ENCODE measurements around the gene ERFL.
A peak's percentile ranks its signal among the peaks of the same experiment; 100 is the strongest.
"Not testable (repeated sequence)": the region's sequence is repeated elsewhere in the genome, so short reads cannot be mapped to it uniquely, and the experiment has no call there.

The ERFL gene

GRCh38 chr19:41879670-41880328 is 48.5 kb downstream of the ERFL start:
- no peak for DNase-seq (ENCODE audit: low read depth in 3 of 3, low spot score in 1 of 3)

- DNase-seq (ENCODE audit: low read depth in 3 of 3, low spot score in 1 of 3), result no peak
Observed at GRCh38 chr19:41879080-41879479, 49.2 kb downstream of the ERFL start.

GRCh38 chr19:41877916-41878905 is 50.0 kb downstream of the ERFL start:
- DNase-seq (ENCODE audit: low read depth in 3 of 3, low spot score in 1 of 3), result no peak

GRCh38 chr19:41876847-41877832 is 51.1 kb downstream of the ERFL start, which contains the start of gene CD79A:
CD79A (plus strand) TSS chr19:41877279; CDS start chr19:41877305, 26 bp downstream.
- DNase-seq (ENCODE audit: low read depth in 3 of 3, low spot score in 1 of 3), result no peak

GRCh38 chr19:41875973-41876372 is 52.3 kb downstream of the ERFL start:
- DNase-seq (ENCODE audit: low read depth in 3 of 3, low spot score in 1 of 3), result not testable (repeated sequence)

GRCh38 chr19:41872775-41873647 is 55.2 kb downstream of the ERFL start:
- peak in 1 of 3 donors; percentile 57 for DNase-seq (ENCODE audit: low read depth in 3 of 3, low spot score in 1 of 3)

- no peak for DNase-seq (ENCODE audit: low read depth in 3 of 3, low spot score in 1 of 3)
Observed at GRCh38 chr19:41872384-41872774, 55.9 kb downstream of the ERFL start.

- peak in 1 of 3 donors; percentile 34 for DNase-seq (ENCODE audit: low read depth in 3 of 3, low spot score in 1 of 3)
Observed at GRCh38 chr19:41871573-41872383, 56.5 kb downstream of the ERFL start.

GRCh38 chr19:41870401-41870873 is 57.8 kb downstream of the ERFL start:
- DNase-seq (ENCODE audit: low read depth in 3 of 3, low spot score in 1 of 3), result no peak

GRCh38 chr19:41869374-41869955 is 58.8 kb downstream of the ERFL start:
- DNase-seq (ENCODE audit: low read depth in 3 of 3, low spot score in 1 of 3), result no peak

GRCh38 chr19:41868989-41869300 is 59.3 kb downstream of the ERFL start:
- DNase-seq (ENCODE audit: low read depth in 3 of 3, low spot score in 1 of 3), result no peak

- DNase-seq (ENCODE audit: low read depth in 3 of 3, low spot score in 1 of 3), result no peak
Observed at GRCh38 chr19:41868120-41868988, 59.9 kb downstream of the ERFL start.

- no peak for DNase-seq (ENCODE audit: low read depth in 3 of 3, low spot score in 1 of 3)
Observed at GRCh38 chr19:41866284-41866683, 62.0 kb downstream of the ERFL start.

- DNase-seq (ENCODE audit: low read depth in 3 of 3, low spot score in 1 of 3), result no peak
Observed at GRCh38 chr19:41864374-41864773, 63.9 kb downstream of the ERFL start.

GRCh38 chr19:41863209-41863931 is 64.9 kb downstream of the ERFL start:
- no peak for DNase-seq (ENCODE audit: low read depth in 3 of 3, low spot score in 1 of 3)

- no peak for DNase-seq (ENCODE audit: low read depth in 3 of 3, low spot score in 1 of 3)
Observed at GRCh38 chr19:41862445-41862986, 65.7 kb downstream of the ERFL start.

GRCh38 chr19:41861846-41862245 is 66.4 kb downstream of the ERFL start:
- no peak for DNase-seq (ENCODE audit: low read depth in 3 of 3, low spot score in 1 of 3)
